ENCODE results near the gene PHLPP1. TPM values are rescaled to one million over a fixed set of nuclear protein-coding genes. Genes with fewer than 3 reads are reported as not detected.

Gene PHLPP1
- total and polyA plus RNA-seq, 9 of the 15 experiments (the other 6 are each of a cell fraction or from before 2014, with no cell fraction given) = 0.56 to 9.0 (median 4.5) TPM

DNA sequence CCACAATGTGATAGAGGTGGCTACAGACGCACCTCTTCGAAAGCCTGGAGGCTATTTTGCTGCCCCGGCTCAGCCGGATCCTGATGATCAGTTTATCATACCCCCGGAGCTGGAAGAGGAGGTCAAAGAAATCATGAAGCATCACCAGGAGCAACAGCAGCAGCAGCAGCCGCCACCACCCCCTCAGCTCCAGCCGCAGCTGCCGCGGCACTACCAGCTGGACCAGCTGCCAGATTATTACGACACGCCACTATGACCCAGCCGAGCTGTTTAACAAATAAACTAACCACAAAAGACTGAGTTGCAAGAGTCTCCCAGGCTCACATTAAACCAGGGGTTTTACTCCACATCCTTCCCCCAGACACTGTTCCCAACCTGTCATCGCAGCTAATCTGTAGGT, 263.8 kb downstream of the PHLPP1 start:
- H3K27ac ChIP-seq (ENCODE audit: extremely low read depth, low read depth, low read length) = no peak overlapping the region
- 83% methylated on average over 6 of the region's 13 CpGs for WGBS (ENCODE audit: insufficient coverage, low coverage, missing lambda C conversion rate)
- no peak overlapping the region for H3K4me2 ChIP-seq (ENCODE audit: insufficient read depth, low read length)
- ChIA-PET CTCF (ENCODE audit: low intra/inter-chr PET ratio) (interaction anchor here (1.1 kb wide), 1 partner anchor 393 kb away, joined by 4 read pairs; no protein-coding TSS in a partner anchor), POLR2A (interaction anchor here (0.8 kb wide), 1 partner anchor 373 kb away, joined by 3 read pairs; no protein-coding TSS in a partner anchor)
- H3K79me2 ChIP-seq (ENCODE audit: control insufficient read depth, insufficient read depth, low read length) = no peaks in the 10 kb centered on the region
- in situ Hi-C loops (cut with MboI) (loop anchor here (25.0 kb wide), 1 partner anchor 792 kb away; the partner anchor contains the start of genes PIGN and RELCH), intact Hi-C loops (cut with micrococcal nuclease) (no loop called here)
- no peak for TF ChIP-seq ZFP30 (CRISPR knock-in tag; IDR thresholded peaks at IDR 0.05; ENCODE audit: borderline replicate concordance)
- TF ChIP-seq DNMT1 (IDR thresholded peaks at IDR 0.05) = no peak
- TF ChIP-seq ZNF780A (CRISPR knock-in tag; IDR thresholded peaks at IDR 0.05) = no peak
- TF ChIP-seq ZNF124 (CRISPR knock-in tag; IDR thresholded peaks at IDR 0.05) = no peak
- TF ChIP-seq RAD51 (IDR thresholded peaks at IDR 0.05; ENCODE audit: borderline replicate concordance, low read depth) = no peak
- no peak for TF ChIP-seq SIX5 (IDR thresholded peaks at IDR 0.05; ENCODE audit: borderline replicate concordance in 1 of 2, insufficient read depth in 1 of 2, low read depth in 1 of 2, low read length in 2 of 2)
- no peak for TF ChIP-seq CBX8 (IDR thresholded peaks at IDR 0.05; ENCODE audit: borderline replicate concordance, extremely low read depth, low read depth, low read length, poor library complexity, severe bottlenecking)
- TF ChIP-seq, protein P1, sequence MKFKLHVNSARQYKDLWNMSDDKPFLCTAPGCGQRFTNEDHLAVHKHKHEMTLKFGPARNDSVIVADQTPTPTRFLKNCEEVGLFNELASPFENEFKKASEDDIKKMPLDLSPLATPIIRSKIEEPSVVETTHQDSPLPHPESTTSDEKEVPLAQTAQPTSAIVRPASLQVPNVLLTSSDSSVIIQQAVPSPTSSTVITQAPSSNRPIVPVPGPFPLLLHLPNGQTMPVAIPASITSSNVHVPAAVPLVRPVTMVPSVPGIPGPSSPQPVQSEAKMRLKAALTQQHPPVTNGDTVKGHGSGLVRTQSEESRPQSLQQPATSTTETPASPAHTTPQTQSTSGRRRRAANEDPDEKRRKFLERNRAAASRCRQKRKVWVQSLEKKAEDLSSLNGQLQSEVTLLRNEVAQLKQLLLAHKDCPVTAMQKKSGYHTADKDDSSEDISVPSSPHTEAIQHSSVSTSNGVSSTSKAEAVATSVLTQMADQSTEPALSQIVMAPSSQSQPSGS (CRISPR knock-in tag; IDR thresholded peaks at IDR 0.05) = no peak
- no peak for TF ChIP-seq NFE2 (IDR thresholded peaks at IDR 0.05; ENCODE audit: low read depth)
- no peak for TF ChIP-seq MAFK (IDR thresholded peaks at IDR 0.05; ENCODE audit: low read length)
- TF ChIP-seq, protein P2, sequence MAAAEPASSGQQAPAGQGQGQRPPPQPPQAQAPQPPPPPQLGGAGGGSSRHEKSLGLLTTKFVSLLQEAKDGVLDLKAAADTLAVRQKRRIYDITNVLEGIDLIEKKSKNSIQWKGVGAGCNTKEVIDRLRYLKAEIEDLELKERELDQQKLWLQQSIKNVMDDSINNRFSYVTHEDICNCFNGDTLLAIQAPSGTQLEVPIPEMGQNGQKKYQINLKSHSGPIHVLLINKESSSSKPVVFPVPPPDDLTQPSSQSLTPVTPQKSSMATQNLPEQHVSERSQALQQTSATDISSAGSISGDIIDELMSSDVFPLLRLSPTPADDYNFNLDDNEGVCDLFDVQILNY (CRISPR knock-in tag; IDR thresholded peaks at IDR 0.05) = no peak
- DNase-seq (ENCODE audit: extremely low read depth in 1 of 4, low spot score in 3 of 4) = no peak
- no peaks in the 10 kb centered on the region for H3K27me3 ChIP-seq (ENCODE audit: control insufficient read depth in 2 of 2, insufficient read depth in 2 of 2, low read length in 2 of 2)
- H2AFZ ChIP-seq (ENCODE audit: low read depth, low read length) = no peak overlapping the region
- no peaks in the 10 kb centered on the region for H3K9me3 ChIP-seq (replicated peaks; ENCODE audit: control insufficient read depth, insufficient read depth, low read depth, low read length)
- H3K9me1 ChIP-seq (ENCODE audit: control insufficient read depth, insufficient read depth, low read length) = peaks cover 3% of the 10 kb centered on the region
- no peak overlapping the region for H3K9ac ChIP-seq (ENCODE audit: insufficient read depth in 1 of 2, low read depth in 2 of 2, low read length in 2 of 2)
- H3K4me1 ChIP-seq (replicated peaks in 1 of 2; ENCODE audit: control insufficient read depth in 2 of 2, insufficient read depth in 2 of 2, low read length in 2 of 2) = no peaks in the 10 kb centered on the region; a peak in 1 of 5 replicates
- no TSS peak for BruUV-seq (replicated peaks)
- ATAC-seq = no peak
- FAIRE-seq = no peak
- H3K4me3 ChIP-seq = no peak overlapping the region
- H3K36me3 ChIP-seq (ENCODE audit: control insufficient read depth, insufficient read depth, low read length) = peaks cover 12% of the 10 kb centered on the region; the same call in 2 of the 3 replicates
- no peaks in the 10 kb centered on the region for H4K20me1 ChIP-seq (replicated peaks; ENCODE audit: control insufficient read depth, insufficient read depth, low read length)
